Spleen (tissue), 11 donors: ENCODE measurements around the gene MASP1. TPM values are rescaled to one million over a fixed set of nuclear protein-coding genes. Genes with fewer than 3 reads are reported as not detected.
"Not testable (repeated sequence)": the region's sequence is repeated elsewhere in the genome, so short reads cannot be mapped to it uniquely, and the experiment has no call there.

Experiments
- DNase-seq: peaks from one replicate; pipeline ENCODE4 v3.0.0-alpha.2; 2020
- H3K27ac ChIP-seq, 8 donors: fragments of 200-600 bp; sonication (generic) in 7 of 8; 1 replicate in 4 of 8; 2 replicates in 4 of 8; pipeline versions ENCODE4 v1.5.0 to v1.8.0; 2016 to 2021; ENCODE audit warnings: inconsistent platforms in 4 of 8, mild to moderate bottlenecking in 4 of 8, moderate library complexity in 1 of 8
- H3K27me3 ChIP-seq, 7 donors: fragments of 200-600 bp; sonication (generic) in 6 of 7; replicated peaks in 1 of 7; 1 replicate in 4 of 7; 2 replicates in 3 of 7; pipeline versions ENCODE4 v1.5.0 to v1.8.0; 2016 to 2021; ENCODE audit warnings: inconsistent platforms in 3 of 7, mild to moderate bottlenecking in 1 of 7
- H3K36me3 ChIP-seq, 6 donors: fragments of 200-600 bp; sonication (generic) in 5 of 6; 1 replicate in 4 of 6; 2 replicates in 2 of 6; pipeline versions ENCODE4 v1.5.0 to v1.8.0; 2016 to 2021; ENCODE audit warnings: inconsistent platforms in 2 of 6
- H3K4me1 ChIP-seq, 6 donors: fragments of 200-600 bp; sonication (generic) in 5 of 6; 1 replicate in 3 of 6; 2 replicates in 3 of 6; pipeline versions ENCODE4 v1.5.0 to v1.8.0; 2016 to 2021; ENCODE audit warnings: inconsistent platforms in 3 of 6
- H3K4me3 ChIP-seq, 8 donors: fragments of 200-600 bp; sonication (generic) in 7 of 8; 1 replicate in 4 of 8; 2 replicates in 4 of 8; pipeline versions ENCODE4 v1.5.0 to v1.8.0; 2016 to 2021; ENCODE audit warnings: inconsistent platforms in 4 of 8, mild to moderate bottlenecking in 4 of 8, moderate library complexity in 2 of 8
- H3K9me3 ChIP-seq, 8 donors: fragments of 200-600 bp; sonication (generic) in 7 of 8; 1 replicate in 4 of 8; 2 replicates in 4 of 8; pipeline versions ENCODE4 v1.5.0 to v1.8.0; 2016 to 2021; ENCODE audit warnings: inconsistent platforms in 4 of 8
- POLR2A ChIP-seq, 3 donors: fragments of 450-650 bp; IDR thresholded peaks; one replicate each; pipeline ENCODE4 v1.5.1; 2017; ENCODE audit warnings: antibody characterized with exemption in 3 of 3, mild to moderate bottlenecking in 1 of 3
- POLR2AphosphoS5 ChIP-seq, 3 donors: sonication (generic); formaldehyde crosslinking; IDR thresholded peaks; one replicate each; pipeline ENCODE4 v1.5.1; 2017; ENCODE audit warnings: antibody characterized with exemption in 3 of 3
- WGBS, 5 donors: extraction: QIAGEN DNeasy Blood & Tissue Kit in 3 of 5; methylation state at CpG; one replicate each; pipeline versions ENCODE4 v1.1.5 to v1.1.7; 2013 to 2018; 5-methylcytosine and 5-hydroxymethylcytosine counted together
- intact Hi-C: fragments of 100-400 bp; cut with DNase I; formaldehyde crosslinking; loops from one replicate; pipeline ENCODE4 v1.15.0; 2023; ENCODE audit warnings: low total_unique reads
- polyA plus RNA-seq, 3 donors: library from polyadenylated mRNA; stranded (reverse); fragments of 200-250 nt; gene quantifications; one replicate each; pipeline ENCODE4 v1.2.1, GENCODE V29; 2013
- total RNA-seq, 7 donors: library from RNA; depleted of rRNA in 3 of 7; stranded (reverse); fragments of >200 nt in 3 of 7; fragmentation: NEBNext Ultra II Directional in 4 of 7; extraction: Animal tissue kit (Norgen Biotek cat#: 25700) in 4 of 7; gene quantifications; one replicate each; pipeline versions ENCODE4 v1.1.0 to v1.2.1, GENCODE V29; 2016 to 2021
- TF ChIP-seq, protein P1 (sequence below), 11 experiments: fragments of 200-600 bp in 7 of 11; fragments of 450-650 bp in 4 of 11; sonication (generic) in 4 of 11; IDR thresholded peaks in 8 of 11; conservative IDR thresholded peaks in 3 of 11; 1 replicate in 7 of 11; 2 replicates in 4 of 11; pipeline versions ENCODE4 v1.4.0 to v1.8.0; 2016 to 2021; ENCODE audit warnings: antibody characterized with exemption in 11 of 11, inconsistent platforms in 4 of 11, mild to moderate bottlenecking in 1 of 11
- donor health status: healthy with polysubstance abuse.
- donor health status: DM: no; HTN: no; CAD: no; lungs with moderate emphysema.
- donor health status: DM: no; HTN: no; CAD: no.
- donor health status: Bipolar disorder and iron deficiency.
- donor health status: healthy.
- donor health status: DM: no; HTN: no; CAD: no.
- donor health status: DM: yes; HTN: yes; CAD: no.

Gene MASP1
- total and polyA plus RNA-seq, 10 donors: 0.05 to 1.9 (median 0.39) TPM; not detected in 2

DNA sequence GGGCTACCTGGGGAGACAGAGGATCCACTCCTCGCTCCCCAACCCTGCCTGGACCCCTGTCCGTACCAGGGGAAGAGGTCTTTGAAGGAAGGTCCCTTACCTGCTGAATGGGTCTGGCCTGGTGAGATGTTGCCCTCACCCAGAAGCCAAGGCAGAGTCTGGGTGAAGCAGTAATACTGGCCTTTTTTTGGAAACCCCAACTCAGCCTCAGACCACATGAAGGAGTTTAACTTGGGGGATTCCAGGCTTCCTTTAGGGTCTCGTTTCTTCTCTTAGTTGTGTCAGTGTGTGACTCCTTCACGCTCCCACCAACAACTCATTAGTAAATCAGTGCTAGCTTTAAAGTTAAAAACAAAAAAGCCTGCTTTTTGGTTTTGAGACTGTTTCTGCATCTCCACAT, 48.6 kb downstream of the MASP1 start:
- WGBS, 5 donors: 69 to 84% (median 76%) methylated on average over 4 of the region's 4 CpGs
- H3K27me3 ChIP-seq: peaks cover 0 to 14% (median 0%) of the 10 kb centered on the region in 7 donors

DNA sequence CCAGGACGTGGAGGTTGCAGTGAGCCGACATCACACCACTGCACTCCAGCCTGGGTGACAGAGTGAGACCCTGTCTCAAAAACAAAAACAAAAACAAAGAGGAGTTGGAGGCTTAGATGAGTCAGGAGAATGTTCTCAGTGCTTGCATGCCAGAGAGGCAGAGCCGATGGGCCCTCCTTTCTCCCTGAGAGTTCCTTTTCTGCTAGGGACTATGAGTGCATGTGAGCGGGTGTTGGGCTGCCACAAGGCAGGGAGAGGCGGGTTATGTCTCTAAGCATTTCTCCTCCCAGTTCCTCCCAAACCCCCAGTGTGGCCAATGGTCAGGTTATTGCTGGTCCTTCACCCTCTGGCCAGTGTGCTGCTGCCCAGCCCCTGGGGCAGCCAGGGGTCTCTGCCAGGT, 49.1 kb downstream of the MASP1 start:
- H3K4me3 ChIP-seq: no peak overlapping the region
- 76 to 93% (median 87%) methylated on average over 3 to 5 of the region's 5 CpGs for WGBS, 5 donors
- H3K27me3 ChIP-seq: peaks cover 0 to 9% (median 0%) of the 10 kb centered on the region in 7 donors
- no peaks in the 10 kb centered on the region for H3K36me3 ChIP-seq
- DNase-seq: no peak
- peaks cover 0 to 8% (median 0%) of the 10 kb centered on the region in 8 donors for H3K9me3 ChIP-seq
- H3K4me1 ChIP-seq: no peaks in the 10 kb centered on the region
- intact Hi-C loops: no loop called here
- no peak overlapping the region for H3K27ac ChIP-seq
- TF ChIP-seq, protein P1, sequence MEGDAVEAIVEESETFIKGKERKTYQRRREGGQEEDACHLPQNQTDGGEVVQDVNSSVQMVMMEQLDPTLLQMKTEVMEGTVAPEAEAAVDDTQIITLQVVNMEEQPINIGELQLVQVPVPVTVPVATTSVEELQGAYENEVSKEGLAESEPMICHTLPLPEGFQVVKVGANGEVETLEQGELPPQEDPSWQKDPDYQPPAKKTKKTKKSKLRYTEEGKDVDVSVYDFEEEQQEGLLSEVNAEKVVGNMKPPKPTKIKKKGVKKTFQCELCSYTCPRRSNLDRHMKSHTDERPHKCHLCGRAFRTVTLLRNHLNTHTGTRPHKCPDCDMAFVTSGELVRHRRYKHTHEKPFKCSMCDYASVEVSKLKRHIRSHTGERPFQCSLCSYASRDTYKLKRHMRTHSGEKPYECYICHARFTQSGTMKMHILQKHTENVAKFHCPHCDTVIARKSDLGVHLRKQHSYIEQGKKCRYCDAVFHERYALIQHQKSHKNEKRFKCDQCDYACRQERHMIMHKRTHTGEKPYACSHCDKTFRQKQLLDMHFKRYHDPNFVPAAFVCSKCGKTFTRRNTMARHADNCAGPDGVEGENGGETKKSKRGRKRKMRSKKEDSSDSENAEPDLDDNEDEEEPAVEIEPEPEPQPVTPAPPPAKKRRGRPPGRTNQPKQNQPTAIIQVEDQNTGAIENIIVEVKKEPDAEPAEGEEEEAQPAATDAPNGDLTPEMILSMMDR (IDR thresholded peaks at IDR 0.05 in 8 of 11, conservative IDR thresholded peaks at IDR 0.05 in 3 of 11): no peak
- TF ChIP-seq POLR2AphosphoS5 (IDR thresholded peaks at IDR 0.05): no peak
- no peak for TF ChIP-seq POLR2A (IDR thresholded peaks at IDR 0.05)

More for the DNA sequence above, 48.6 kb downstream of the MASP1 start:
- H3K4me1 ChIP-seq: no peaks in the 10 kb centered on the region
- TF ChIP-seq POLR2AphosphoS5 (IDR thresholded peaks at IDR 0.05): no peak
- no peak for TF ChIP-seq POLR2A (IDR thresholded peaks at IDR 0.05)
- TF ChIP-seq, protein P1 (IDR thresholded peaks at IDR 0.05 in 8 of 11, conservative IDR thresholded peaks at IDR 0.05 in 3 of 11): no peak
- H3K4me3 ChIP-seq: no peak overlapping the region
- intact Hi-C loops: no loop called here
- peaks cover 0 to 8% (median 0%) of the 10 kb centered on the region in 8 donors for H3K9me3 ChIP-seq
- no peak overlapping the region for H3K27ac ChIP-seq
- H3K36me3 ChIP-seq: no peaks in the 10 kb centered on the region
- DNase-seq: no peak

DNA sequence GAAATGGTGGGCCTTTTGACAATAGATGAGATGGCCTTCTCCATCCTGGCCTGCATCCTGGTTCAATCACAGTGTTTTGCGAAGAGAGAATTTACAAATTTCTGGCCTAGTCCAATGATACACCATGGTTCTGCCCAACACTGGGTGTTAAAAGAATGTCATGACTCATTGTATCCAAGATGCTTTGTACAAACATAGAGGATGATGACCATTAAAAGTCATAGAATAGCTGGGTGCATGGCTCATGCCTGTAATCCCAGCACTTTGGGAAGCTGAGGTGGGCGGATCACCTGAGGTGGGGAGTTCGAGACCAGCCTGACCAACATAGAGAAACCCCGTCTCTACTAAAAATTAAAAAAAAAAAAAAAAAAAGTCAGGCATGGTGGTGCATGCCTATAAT, 52.7 kb downstream of the MASP1 start:
- DNase-seq, H3K4me3 ChIP-seq, H3K27ac ChIP-seq, H3K36me3 ChIP-seq, intact Hi-C loops, H3K9me3 ChIP-seq, H3K4me1 ChIP-seq, H3K27me3 ChIP-seq: not testable (repeated sequence)
- WGBS, 5 donors: 90 to 98% (median 93%) methylated on average over 4 of the region's 4 CpGs

DNA sequence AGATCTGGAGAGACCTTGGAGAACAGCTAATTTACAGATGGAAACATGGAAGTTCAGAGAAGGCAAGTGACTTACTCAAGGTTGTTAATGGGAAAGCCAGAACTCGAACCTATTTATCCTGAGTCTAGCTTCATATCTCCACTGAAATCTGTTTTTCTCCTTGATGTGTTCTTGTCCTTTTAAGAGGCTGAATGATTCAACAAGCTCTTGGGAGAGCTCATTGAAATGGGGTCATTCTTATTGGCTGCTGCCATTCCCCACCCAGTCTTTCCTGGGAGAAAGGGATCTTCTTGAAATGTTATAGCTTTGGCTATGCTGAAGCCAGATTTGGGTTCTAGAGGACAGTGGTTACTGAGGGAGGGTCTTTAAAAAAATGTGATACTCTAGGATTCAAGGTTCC, 53.3 kb downstream of the MASP1 start:
- no peaks in the 10 kb centered on the region for H3K36me3 ChIP-seq
- H3K4me1 ChIP-seq: no peaks in the 10 kb centered on the region
- 82 to 88% (median 85%) methylated on average over 1 of the region's 1 CpG for WGBS, 5 donors
- H3K27ac ChIP-seq: no peak overlapping the region
- intact Hi-C loops: no loop called here
- no peaks in the 10 kb centered on the region for H3K27me3 ChIP-seq
- peaks cover 0 to 8% (median 0%) of the 10 kb centered on the region in 8 donors for H3K9me3 ChIP-seq
- no peak for TF ChIP-seq POLR2A (IDR thresholded peaks at IDR 0.05)
- TF ChIP-seq POLR2AphosphoS5 (IDR thresholded peaks at IDR 0.05): no peak
- TF ChIP-seq, protein P1 (IDR thresholded peaks at IDR 0.05 in 8 of 11, conservative IDR thresholded peaks at IDR 0.05 in 3 of 11): no peak
- no peak for DNase-seq
- H3K4me3 ChIP-seq: no peak overlapping the region

DNA sequence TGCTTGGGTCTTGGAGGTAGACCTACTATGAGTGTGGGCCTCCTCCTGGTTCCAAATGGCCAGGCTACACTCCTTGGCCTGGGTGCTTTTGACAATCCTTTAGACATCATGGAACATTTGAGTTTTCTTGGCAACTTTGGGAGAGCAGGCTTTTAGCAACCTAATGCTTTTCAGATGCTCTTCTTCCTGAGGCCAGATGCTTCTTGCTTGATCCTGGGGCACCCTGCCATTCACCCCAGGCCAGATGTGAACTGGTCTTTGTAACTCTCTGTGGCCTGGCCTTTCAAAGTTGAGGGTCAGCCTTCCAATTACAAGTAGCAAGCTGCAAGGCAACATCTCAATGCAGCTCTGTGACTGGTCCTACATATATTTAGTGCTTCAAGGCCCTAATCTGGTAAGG, 53.8 kb downstream of the MASP1 start:
- Histone ChIP-seq H3K4me1 (no peaks in the 10 kb centered on the region), H3K4me3 (no peak overlapping the region), H3K36me3 (no peaks in the 10 kb centered on the region), H3K9me3 (peaks cover 0 to 8% (median 0%) of the 10 kb centered on the region in 8 donors), H3K27me3 (no peaks in the 10 kb centered on the region), H3K27ac (no peak overlapping the region)
- intact Hi-C loops: no loop called here
- TF ChIP-seq POLR2A (IDR thresholded peaks at IDR 0.05) (no peak), POLR2AphosphoS5 (IDR thresholded peaks at IDR 0.05) (no peak)
- TF ChIP-seq, protein P1 (IDR thresholded peaks at IDR 0.05 in 8 of 11, conservative IDR thresholded peaks at IDR 0.05 in 3 of 11): no peak
- no peak for DNase-seq
